SU-DHL-6 (cell line): ENCODE measurements around the gene ZNF792.
"Not testable (repeated sequence)": the region's sequence is repeated elsewhere in the genome, so short reads cannot be mapped to it uniquely, and the experiment has no call there.

Source experiments
- H2AFZ ChIP-seq: fragments of 200-600 bp; sonication (generic); 2 replicates; pipeline ENCODE4 v1.6.1; 2014; ENCODE audit warnings: low read depth, mild to moderate bottlenecking, moderate library complexity, mixed read lengths, antibody characterized with exemption, low read length; ENCODE audit not compliant: severe bottlenecking
- H3F3A ChIP-seq: fragments of 200-600 bp; shearing (Covaris generic); 2 replicates; pipeline ENCODE4 v1.6.0; 2016; ENCODE audit warnings: antibody characterized with exemption, mild to moderate bottlenecking; ENCODE audit not compliant: insufficient read depth
- H3K27ac ChIP-seq: fragments of 200-600 bp; sonication (generic); 2 replicates; pipeline ENCODE4 v1.5.1; 2016; ENCODE audit warnings: low read depth, mild to moderate bottlenecking, low read length, moderate library complexity, mixed read lengths
- H3K27me3 ChIP-seq: fragments of 200-600 bp; sonication (generic), shearing (Covaris generic); 2 replicates; pipeline ENCODE4 v1.6.0; 2014; ENCODE audit warnings: mild to moderate bottlenecking, low read length
- H3K36me3 ChIP-seq: fragments of 200-600 bp; sonication (generic); 2 replicates; pipeline ENCODE4 v1.6.1; 2014; ENCODE audit warnings: mild to moderate bottlenecking, low read length, mixed read lengths
- H3K4me2 ChIP-seq: fragments of 300-600, 200-600 bp; shearing (Covaris generic), sonication (generic); 2 replicates; pipeline ENCODE4 v1.6.0; 2014; ENCODE audit warnings: low read length, low read depth, mild to moderate bottlenecking; ENCODE audit not compliant: poor library complexity, severe bottlenecking
- H3K4me3 ChIP-seq: fragments of 200-600 bp; sonication (generic); 2 replicates; pipeline ENCODE4 v1.5.1; 2014; ENCODE audit warnings: antibody characterized with exemption, low read length, mild to moderate bottlenecking, mixed read lengths; ENCODE audit not compliant: insufficient read depth, poor library complexity, severe bottlenecking
- H3K79me2 ChIP-seq: fragments of 200-600 bp; sonication (generic); 2 replicates; pipeline ENCODE4 v1.6.1; 2014; ENCODE audit warnings: mild to moderate bottlenecking, low read length, moderate library complexity; ENCODE audit not compliant: insufficient read depth
- H3K9ac ChIP-seq: fragments of 200-600 bp; sonication (generic); 2 replicates; pipeline ENCODE4 v1.7.0; 2014; ENCODE audit warnings: mild to moderate bottlenecking, low read length
- H3K9me2 ChIP-seq: fragments of 200-600 bp; sonication (generic); replicated peaks from 2 replicates; pipeline ENCODE4 v1.6.1; 2014; ENCODE audit warnings: low read length; ENCODE audit not compliant: insufficient read depth
- H3K9me3 ChIP-seq: fragments of 200-600 bp; sonication (generic); 2 replicates; pipeline ENCODE4 v1.6.1; 2014; ENCODE audit warnings: low read length, mixed read lengths; ENCODE audit not compliant: insufficient read depth
- H4K20me1 ChIP-seq: fragments of 200-600 bp; sonication (generic); 2 replicates; pipeline ENCODE4 v1.6.1; 2014; ENCODE audit warnings: low read depth, mild to moderate bottlenecking, antibody characterized with exemption, low read length, moderate library complexity, mixed read lengths
- EZH2phosphoT487 ChIP-seq: fragments of 200-600 bp; sonication (generic), shearing (Covaris generic); conservative IDR thresholded peaks from 2 replicates; pipeline ENCODE4 v1.6.1; 2018; ENCODE audit warnings: mild to moderate bottlenecking, antibody characterized with exemption, low read length, moderate library complexity, mixed read lengths
- TF ChIP-seq, protein P1 (sequence below): fragments of 200-600 bp; sonication (generic); IDR thresholded peaks from one replicate; pipeline ENCODE4 v1.5.1; 2017; ENCODE audit warnings: antibody characterized with exemption, mild to moderate bottlenecking, low read length, moderate library complexity; ENCODE audit not compliant: insufficient read depth, poor library complexity, severe bottlenecking

ZNF792 gene

DNA sequence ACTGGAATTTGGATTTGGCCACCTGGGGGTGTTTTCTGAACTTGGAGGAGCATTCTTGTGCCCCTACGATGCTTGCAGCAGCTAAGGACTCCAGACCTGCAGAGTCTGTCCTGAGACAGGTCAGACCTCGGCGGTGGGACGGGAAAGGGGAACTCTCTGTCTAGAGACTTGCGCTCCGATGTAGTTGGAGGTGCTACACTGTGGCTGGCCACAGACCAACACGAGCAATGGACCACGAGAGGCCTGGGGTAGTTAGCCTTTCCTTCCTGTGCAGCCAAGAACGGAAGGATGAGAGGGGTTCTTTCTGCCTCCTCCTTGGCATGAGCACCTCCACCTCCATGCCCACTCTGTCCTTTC, 30.2 kb upstream of the ZNF792 start:
- Histone ChIP-seq H3K9me3 (no peaks in the 10 kb centered on the region), H3K27me3 (no peaks in the 10 kb centered on the region), H2AFZ (no peak overlapping the region), H3K9ac (no peak overlapping the region), H3K9me2 (no peaks in the 10 kb centered on the region), H3K36me3 (no peaks in the 10 kb centered on the region), H3F3A (no peaks in the 10 kb centered on the region), H3K27ac (no peak overlapping the region), H4K20me1 (no peaks in the 10 kb centered on the region), H3K4me2 (no peak overlapping the region), H3K4me3 (no peak overlapping the region), H3K79me2 (no peaks in the 10 kb centered on the region)
- TF ChIP-seq, protein P1, sequence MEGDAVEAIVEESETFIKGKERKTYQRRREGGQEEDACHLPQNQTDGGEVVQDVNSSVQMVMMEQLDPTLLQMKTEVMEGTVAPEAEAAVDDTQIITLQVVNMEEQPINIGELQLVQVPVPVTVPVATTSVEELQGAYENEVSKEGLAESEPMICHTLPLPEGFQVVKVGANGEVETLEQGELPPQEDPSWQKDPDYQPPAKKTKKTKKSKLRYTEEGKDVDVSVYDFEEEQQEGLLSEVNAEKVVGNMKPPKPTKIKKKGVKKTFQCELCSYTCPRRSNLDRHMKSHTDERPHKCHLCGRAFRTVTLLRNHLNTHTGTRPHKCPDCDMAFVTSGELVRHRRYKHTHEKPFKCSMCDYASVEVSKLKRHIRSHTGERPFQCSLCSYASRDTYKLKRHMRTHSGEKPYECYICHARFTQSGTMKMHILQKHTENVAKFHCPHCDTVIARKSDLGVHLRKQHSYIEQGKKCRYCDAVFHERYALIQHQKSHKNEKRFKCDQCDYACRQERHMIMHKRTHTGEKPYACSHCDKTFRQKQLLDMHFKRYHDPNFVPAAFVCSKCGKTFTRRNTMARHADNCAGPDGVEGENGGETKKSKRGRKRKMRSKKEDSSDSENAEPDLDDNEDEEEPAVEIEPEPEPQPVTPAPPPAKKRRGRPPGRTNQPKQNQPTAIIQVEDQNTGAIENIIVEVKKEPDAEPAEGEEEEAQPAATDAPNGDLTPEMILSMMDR, result no peak
- no peak for TF ChIP-seq EZH2phosphoT487

DNA sequence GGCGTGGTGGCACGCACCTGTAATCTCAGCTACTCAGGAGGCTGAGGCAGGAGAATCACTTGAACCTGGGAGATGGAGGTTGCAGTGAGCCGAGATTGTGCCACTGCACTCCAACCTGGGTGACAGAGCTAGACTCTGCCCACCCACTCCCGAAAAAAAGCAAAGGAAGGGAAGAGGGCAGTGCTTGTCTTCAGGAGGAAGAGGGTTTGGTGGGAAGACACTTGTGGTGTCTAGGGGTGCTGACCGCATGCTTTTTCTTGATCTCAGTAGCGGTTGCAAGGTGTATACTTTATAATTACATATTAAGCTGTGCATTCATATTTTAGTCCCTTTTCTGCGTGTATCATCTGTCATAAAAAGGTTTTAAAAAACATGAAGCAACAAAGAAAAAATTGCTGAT, 28.6 kb upstream of the ZNF792 start:
- not testable (repeated sequence) for H3K27ac ChIP-seq, H3K9ac ChIP-seq, H3K4me2 ChIP-seq, H3K79me2 ChIP-seq, H2AFZ ChIP-seq, H3K4me3 ChIP-seq, H4K20me1 ChIP-seq, H3F3A ChIP-seq, H3K9me3 ChIP-seq, H3K27me3 ChIP-seq, H3K36me3 ChIP-seq, H3K9me2 ChIP-seq

DNA sequence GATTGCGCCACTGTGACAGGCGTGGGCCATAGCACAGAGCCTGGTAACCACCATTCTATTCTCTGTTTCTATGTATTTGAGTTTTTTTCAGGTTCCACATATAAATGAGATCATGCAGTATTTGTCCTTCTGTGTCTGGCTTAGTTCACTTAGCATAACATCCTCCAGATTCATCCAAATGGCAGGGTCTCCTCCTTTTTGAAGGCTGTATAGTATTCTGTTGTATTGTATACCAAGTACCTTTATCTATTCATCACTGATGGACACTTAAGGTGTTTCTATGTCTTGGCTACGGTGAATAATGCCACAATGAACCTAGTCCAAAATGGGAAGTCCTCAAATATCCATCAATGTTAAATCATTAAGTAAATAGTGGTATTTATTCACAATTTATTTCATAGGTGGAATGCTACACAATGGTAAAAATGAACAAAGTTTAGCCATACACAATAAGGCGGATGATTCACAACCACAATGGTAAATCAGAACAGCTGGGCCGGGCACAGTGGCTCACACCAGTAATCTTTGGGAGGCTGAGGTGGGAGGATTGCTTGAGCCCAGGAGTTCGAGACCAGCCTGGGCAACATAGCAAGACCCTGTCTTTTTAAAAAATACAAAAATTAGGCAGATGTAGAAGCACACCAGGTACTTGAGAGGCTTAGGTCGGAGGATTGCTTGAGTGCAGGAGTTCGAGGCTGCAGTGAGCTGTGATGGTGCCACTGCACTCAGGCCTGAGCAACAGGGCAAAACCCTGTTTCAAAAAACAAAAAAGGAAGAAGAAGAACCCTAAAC, 27.7 kb upstream of the ZNF792 start:
- H3F3A ChIP-seq, result no peaks in the 10 kb centered on the region
- no peak overlapping the region for H3K9ac ChIP-seq
- H3K9me2 ChIP-seq, result no peaks in the 10 kb centered on the region
- no peak overlapping the region for H3K4me2 ChIP-seq
- TF ChIP-seq EZH2phosphoT487, result no peak
- TF ChIP-seq, protein P1, result no peak
- no peak overlapping the region for H2AFZ ChIP-seq
- no peak overlapping the region for H3K4me3 ChIP-seq
- no peaks in the 10 kb centered on the region for H3K36me3 ChIP-seq
- no peaks in the 10 kb centered on the region for H3K27me3 ChIP-seq
- H3K79me2 ChIP-seq, result no peaks in the 10 kb centered on the region
- no peaks in the 10 kb centered on the region for H4K20me1 ChIP-seq
- H3K27ac ChIP-seq, result no peak overlapping the region
- no peaks in the 10 kb centered on the region for H3K9me3 ChIP-seq

DNA sequence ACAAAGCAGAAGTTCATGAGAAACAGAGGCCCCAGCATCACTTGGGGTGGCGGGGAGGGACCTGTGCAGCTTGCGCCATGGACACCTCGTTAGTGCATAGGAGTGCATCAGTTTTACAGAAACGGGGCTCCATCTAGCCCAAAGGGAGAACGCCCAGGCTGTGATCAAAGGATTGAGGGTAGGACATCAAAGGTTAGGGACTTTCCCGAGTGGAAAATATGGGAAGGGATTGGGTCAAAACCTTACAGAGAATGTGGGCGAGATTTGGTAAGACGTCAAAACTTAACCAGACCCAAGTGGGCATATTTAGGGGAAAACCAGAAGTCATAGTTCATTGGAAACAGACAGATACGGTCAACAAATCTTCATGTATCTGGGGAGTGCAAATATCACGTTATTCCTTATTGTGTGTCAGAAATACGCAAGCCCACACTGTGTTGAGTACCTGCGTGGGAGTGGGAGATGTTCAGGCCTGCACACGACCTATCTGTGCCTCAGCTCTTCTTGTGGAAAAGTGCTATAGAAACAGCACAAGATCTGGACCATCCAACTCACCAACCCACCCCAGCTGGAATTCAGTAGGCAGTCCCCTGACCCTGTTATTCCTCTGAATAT, 26.7 kb upstream of the ZNF792 start:
- Histone ChIP-seq H3K79me2 (no peaks in the 10 kb centered on the region), H3K9me3 (no peaks in the 10 kb centered on the region), H2AFZ (no peak overlapping the region), H3K36me3 (no peaks in the 10 kb centered on the region), H3F3A (no peaks in the 10 kb centered on the region), H3K27me3 (no peaks in the 10 kb centered on the region), H3K4me2 (no peak overlapping the region), H3K9ac (no peak overlapping the region), H3K4me3 (no peak overlapping the region), H3K9me2 (no peaks in the 10 kb centered on the region), H3K27ac (no peak overlapping the region), H4K20me1 (no peaks in the 10 kb centered on the region)
- no peak for TF ChIP-seq EZH2phosphoT487
- TF ChIP-seq, protein P1, result no peak
